T47D (cell line): ENCODE measurements around the gene POLH.

Experiments used
- DNase-seq, 2 experiments: peaks; one replicate each; pipeline versions ENCODE4 v3.0.0 to v3.0.0-alpha.2; 2011 to 2012; ENCODE audit warnings: low read depth in 1 of 2, low spot score in 1 of 2
- JUND ChIP-seq: IDR thresholded peaks from 2 replicates; pipeline ENCODE4 v1.6.1; 2012; ENCODE audit warnings: low read depth
- in situ Hi-C: cut with HindIII; loops from 2 replicates; pipeline ENCODE4 v1.10.0; 2016; ENCODE audit warnings: low sequenced_read_pairs, low pct_unique_long_range_greater_than_20kb

The POLH gene

GRCh38 chr6:43613721-43614395, 37.9 kb downstream of the POLH start:
- DNase-seq: no peak
- TF ChIP-seq JUND: no peak
- in situ Hi-C loops: no loop called here

DNA sequence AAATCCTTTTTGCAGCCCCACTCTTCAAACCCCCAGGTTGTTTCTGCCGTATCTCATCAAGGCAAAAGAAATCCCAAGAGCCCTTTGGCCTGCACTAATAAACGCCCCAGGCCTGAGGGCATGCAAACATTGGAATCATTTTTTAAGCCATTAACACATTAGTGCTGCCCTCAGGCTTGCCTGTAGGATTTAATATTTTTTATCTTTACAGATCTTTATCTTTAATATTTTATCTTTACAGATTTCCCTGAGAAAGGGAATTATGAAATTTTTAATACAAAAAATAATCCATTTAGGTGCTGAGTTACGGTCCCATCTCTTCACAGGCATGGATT, 38.4 kb downstream of the POLH start:
- in situ Hi-C loops: no loop called here
- no peak for DNase-seq
- TF ChIP-seq JUND: no peak

DNA sequence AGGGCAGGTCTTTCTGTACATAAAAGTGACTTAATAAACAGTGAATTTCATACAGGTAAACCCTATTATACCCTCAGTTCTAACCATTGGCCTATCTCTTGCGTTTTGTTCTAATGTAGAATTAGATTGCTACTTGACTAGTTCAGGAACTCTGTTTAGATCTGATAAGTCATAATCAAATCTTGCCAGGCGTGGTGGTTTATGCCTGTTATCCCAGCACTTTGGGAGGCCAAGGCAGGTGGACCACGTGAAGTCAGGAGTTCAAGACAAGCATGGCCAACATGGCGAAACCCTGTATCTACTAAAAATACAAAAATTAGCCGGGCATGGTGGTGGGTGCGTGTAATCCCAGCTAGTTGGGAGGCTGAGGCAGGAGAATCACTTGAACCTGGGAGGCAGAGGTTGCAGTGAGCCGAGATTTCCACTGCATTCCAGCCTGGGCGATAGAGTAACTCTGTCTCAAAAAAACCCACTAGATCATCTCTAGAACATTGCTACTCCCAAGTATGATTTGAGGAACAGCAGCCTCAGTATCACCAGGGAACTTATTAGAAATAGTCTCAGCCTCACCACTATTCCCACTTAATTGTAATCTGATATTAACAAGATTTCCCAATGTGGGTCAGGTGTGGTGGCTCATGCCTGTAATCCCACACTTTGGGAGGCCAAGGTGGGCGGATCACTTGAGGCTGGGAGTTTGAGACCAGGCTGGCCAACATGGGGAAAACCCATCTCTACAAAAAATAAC, 40.9 kb downstream of the POLH start:
- no peak for TF ChIP-seq JUND
- DNase-seq: no peak
- in situ Hi-C loops: no loop called here

DNA sequence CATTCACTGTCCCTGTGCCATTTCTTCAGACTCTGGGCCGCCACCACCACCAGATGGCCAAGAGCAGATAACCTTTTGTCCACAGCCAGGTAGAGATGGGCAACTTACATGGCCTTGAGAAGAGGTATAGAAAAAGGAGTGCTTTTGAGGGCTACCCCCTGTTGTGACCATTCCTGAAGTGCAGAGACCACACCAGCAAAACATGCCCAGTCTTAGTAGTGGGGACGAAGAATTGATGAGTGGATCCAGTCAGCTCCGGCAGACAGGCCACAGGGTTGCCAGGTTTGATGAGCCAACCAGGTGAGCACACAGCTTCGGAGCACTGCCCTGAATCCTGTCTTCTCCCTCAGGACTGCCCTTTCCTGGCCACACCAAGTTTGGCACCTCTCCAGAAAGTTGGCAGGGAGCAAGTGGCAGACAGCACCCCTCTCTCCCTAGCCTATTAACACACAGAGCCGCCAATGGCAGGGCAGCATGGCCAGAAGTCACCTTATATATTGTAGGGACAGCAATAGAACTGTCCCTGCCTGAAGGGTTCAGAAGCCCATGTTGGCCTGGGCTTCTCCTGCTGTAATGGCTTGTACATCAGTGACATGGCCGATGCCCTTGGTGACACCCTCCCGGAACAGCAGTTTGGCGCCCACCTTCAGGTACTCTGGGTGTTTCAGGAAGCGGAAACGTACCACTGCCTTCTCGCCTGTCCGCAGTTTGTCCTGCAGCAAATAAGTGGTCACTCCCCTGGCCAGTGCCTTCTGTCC, 45.3 kb downstream of the POLH start:
- no peak for DNase-seq
- TF ChIP-seq JUND: no peak
- in situ Hi-C loops: no loop called here

GRCh38 chr6:43621836-43622180, 45.8 kb downstream of the POLH start:
- no peak for TF ChIP-seq JUND
- in situ Hi-C loops: no loop called here
- DNase-seq: no peak

- no peak for TF ChIP-seq JUND
- in situ Hi-C loops: no loop called here
- DNase-seq: no peak
Observed at GRCh38 chr6:43622541-43622940, 46.6 kb downstream of the POLH start.

DNA sequence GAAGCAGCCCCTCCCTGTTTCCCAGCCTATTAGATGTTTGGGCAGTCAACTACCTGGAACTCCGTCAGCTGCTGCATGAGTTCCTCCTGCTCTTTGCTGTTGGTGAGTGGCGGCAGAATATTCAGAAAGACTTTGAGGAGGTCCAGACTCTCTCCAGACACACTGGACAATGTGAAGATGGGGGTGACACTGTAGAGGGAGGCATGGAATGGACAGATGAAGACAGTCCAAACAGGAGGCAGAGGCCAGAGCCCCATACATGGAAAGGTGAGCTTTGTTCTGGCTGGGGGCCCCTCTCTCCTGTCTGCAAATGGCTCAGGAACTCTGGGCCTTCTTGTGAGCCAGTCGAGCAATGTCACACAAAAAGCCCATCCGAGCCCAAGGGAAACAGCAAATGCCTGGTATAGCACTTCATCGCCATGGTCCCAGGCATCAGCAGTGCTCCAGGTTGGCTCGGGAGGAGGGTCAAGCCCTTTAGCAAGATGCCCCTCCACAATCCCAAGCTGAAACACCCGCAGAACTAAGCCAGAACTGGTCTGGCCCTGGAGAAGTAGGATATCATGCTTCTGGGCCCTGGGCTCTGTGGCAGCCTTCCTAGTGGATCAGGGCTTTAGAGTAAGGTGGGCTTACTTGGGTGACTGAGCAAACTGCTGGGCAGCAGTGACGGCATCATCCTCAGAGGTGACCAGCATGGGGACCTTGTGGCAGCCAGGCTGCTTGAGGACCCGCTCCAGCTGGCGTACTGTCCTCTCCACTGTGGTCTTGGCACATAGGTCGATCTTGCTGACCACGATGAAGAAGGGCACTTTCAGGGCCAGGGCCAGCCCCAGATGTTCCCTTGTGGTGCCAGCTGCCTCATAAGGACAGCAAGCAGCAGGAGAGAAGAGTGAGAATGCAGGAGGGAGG, 48.1 kb downstream of the POLH start:
- no peak for DNase-seq
- no peak for TF ChIP-seq JUND
- in situ Hi-C loops: no loop called here

GRCh38 chr6:43624786-43625288, 48.9 kb downstream of the POLH start:
- in situ Hi-C loops: no loop called here
- TF ChIP-seq JUND: no peak
- DNase-seq: no peak

DNA sequence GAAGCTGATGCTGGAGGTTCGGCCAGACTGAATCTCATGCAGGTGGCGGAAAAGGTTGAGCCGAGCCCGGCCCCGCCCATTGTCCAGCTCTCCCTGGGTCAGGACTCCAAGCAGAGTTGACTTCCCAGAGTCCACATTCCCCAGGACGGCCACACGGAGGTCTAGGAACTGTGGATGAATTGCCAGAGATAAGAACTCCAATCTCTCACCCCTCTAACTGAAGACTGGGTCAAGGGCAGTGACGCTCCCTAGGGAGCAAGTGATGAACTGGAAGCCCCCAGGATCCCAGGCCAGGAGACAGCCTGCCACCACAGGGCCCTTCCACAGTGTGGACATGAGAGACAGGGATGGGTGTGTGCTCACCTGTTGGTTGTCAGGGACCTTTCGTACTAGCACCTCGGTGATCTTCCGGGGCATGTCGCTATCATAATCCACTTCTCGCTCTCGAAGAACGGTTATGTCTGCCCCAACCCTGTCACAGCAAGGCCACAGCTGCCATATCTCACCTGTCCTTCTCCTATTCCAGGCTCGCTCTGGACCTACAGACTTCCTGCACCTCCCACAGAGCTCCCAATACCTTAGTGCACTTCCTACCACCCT, 49.5 kb downstream of the POLH start:
- in situ Hi-C loops: no loop called here
- no peak for DNase-seq
- TF ChIP-seq JUND: no peak

DNA sequence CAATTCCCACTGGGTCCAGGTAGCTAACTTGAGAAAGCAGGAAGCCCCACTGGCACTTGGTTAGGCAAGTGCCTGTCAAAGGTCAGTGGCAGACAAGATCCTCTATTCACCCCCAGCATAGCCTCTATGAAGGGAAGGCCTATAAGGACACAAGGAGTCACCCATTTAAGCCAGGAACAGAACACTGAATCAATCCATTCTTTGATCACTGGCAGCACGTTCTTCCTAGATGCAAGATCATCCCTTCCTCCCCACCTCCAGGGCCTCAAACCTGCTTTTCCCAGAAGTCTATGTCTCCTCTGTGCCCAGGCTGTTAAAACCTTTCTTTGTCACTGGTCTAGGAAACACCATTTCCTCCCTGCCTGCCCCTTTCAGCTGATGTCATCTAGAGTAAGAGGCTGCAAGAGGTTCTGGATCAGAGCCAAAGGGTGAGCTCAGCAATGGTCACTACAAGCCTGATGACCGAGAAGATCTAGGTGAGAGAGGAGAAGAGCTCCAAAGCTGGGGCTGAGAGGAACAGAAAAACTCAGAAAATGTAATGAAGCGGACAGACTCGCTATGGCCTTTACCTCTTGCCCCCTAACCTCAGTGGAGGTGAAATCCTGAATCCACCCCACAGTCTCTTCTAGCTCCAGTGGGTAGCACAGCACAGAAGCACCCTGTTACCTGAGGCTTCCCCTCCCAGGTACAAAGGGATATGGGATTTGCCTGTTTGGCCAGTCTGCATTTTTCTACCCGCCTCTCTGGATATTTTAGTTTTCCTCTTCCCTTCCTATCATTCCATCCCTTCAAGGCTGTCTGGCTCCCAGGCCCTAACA, 51.2 kb downstream of the POLH start:
- in situ Hi-C loops: no loop called here
- TF ChIP-seq JUND: no peak
- DNase-seq: peak in 1 of 2 experiments; percentile 86

GRCh38 chr6:43628393-43629103, 52.6 kb downstream of the POLH start:
- no peak for TF ChIP-seq JUND
- in situ Hi-C loops: no loop called here
- peak in 1 of 2 experiments; percentile 53 for DNase-seq
